SU-DHL-6 (cell line): Measurements from ENCODE around the gene SPINK1.

Experiments
- EZH2phosphoT487 ChIP-seq: fragments of 200-600 bp; sonication (generic), shearing (Covaris generic); conservative IDR thresholded peaks from 2 replicates; pipeline ENCODE4 v1.6.1; 2018; ENCODE audit warnings: mild to moderate bottlenecking, antibody characterized with exemption, low read length, moderate library complexity, mixed read lengths
- TF ChIP-seq, protein P1 (sequence below): fragments of 200-600 bp; sonication (generic); IDR thresholded peaks from one replicate; pipeline ENCODE4 v1.5.1; 2017; ENCODE audit warnings: antibody characterized with exemption, mild to moderate bottlenecking, low read length, moderate library complexity; ENCODE audit not compliant: insufficient read depth, poor library complexity, severe bottlenecking

DNA sequence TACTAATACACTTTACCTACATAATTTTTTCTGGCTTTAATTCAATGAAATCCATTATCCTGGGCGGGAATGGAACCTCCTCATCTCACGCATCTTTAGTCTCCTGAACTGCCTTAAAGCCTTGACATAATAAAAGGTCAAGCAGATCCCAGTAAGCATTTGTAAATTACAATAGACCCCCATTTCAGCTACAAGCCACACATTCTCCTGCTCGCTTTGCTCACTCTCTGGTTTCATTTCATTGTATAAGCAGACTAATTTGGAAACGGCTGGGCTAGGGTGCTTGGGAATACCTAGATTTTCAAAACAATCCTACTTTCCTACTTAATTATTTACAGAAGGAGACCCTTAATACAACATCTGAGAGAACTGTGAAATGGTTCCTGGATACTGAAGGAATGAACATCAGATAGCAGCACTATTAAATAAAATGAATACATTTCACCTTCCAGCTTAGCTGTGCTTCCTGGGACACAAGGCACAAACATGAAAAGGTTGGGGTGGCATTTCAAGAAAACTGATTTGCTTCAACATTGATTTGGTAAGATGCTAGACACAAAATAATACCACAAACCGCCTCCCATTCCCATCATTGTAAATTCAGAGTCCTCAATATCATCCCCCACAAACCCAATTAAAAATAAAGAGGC lies 50.4 kb downstream of the SPINK1 start:
- TF ChIP-seq, protein P1, sequence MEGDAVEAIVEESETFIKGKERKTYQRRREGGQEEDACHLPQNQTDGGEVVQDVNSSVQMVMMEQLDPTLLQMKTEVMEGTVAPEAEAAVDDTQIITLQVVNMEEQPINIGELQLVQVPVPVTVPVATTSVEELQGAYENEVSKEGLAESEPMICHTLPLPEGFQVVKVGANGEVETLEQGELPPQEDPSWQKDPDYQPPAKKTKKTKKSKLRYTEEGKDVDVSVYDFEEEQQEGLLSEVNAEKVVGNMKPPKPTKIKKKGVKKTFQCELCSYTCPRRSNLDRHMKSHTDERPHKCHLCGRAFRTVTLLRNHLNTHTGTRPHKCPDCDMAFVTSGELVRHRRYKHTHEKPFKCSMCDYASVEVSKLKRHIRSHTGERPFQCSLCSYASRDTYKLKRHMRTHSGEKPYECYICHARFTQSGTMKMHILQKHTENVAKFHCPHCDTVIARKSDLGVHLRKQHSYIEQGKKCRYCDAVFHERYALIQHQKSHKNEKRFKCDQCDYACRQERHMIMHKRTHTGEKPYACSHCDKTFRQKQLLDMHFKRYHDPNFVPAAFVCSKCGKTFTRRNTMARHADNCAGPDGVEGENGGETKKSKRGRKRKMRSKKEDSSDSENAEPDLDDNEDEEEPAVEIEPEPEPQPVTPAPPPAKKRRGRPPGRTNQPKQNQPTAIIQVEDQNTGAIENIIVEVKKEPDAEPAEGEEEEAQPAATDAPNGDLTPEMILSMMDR: no peak
- no peak for TF ChIP-seq EZH2phosphoT487
